HG03135 (cell line): Measurements from ENCODE around the gene RASGRF2.

Experiments
- ATAC-seq: cut with Tn5 transposase; IDR thresholded peaks from one replicate; pipeline ENCODE4 v1.9.1; 2021; ENCODE audit warnings: mild to moderate bottlenecking, moderate library complexity; ENCODE audit not compliant: unreplicated experiment

RASGRF2 gene

GRCh38 chr5:80953587-80953986, 6.6 kb upstream of the RASGRF2 start:
- no peak for ATAC-seq

DNA sequence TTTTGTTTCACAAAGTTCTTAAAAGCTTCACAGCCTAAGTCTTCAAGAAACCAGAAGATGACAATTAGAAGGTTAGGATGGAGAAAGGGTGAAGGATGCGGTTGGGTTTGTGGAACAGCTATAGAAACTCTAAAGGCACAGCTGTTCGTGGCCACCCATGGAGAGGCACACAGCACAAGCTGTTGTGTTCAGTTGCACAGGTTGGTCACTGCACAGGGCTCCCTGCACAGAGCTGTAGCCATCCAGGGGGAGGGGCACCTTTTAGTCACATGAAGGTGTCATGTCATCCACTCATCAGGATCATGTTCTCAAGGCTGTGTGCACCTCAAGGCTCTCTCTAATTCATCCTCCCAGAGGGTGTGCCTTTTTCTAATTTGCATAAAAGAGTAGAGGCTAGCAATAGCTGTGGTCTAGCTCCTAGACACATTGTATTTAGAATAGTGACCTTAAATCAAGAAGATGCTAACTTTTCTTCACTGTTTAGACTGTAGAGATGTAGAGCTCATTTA, 5.0 kb upstream of the RASGRF2 start:
- no peak for ATAC-seq

- ATAC-seq, result no peak
These were observed 3.9 kb upstream of the RASGRF2 start for GRCh38 chr5:80956272-80956671.

DNA sequence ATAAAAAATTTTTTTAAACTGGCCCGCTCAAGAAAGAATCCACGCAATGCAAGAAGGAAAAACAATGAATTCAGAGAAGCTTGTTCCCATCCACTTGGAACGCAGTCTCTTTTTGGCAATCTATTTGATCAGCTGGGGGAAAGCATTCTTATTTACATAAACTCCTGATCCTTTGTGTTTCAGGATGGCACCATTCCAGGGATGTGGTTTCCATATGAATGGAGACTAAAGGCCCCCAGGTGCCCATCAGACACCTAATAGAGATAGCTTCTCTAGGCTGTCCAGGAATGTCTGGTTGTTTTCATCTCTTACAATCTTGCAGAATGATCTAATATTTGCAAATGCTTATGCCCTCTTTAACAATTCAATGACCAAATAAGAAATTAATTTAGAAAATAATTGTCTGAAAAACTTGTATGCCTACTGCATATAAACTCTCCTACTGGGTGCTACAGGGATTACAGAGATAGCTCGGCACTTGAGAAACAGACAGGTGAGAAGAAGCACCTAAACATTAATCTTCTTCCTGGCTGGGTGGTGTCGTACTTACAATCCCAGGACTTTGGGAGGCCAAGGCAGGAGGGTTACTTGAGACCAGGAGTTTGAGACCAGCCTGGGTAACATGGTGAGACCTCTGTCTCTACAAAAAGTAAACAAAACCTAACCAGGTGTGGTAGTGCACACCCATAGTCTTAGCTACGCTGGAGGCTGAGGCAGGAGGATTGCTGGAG, 3.0 kb upstream of the RASGRF2 start:
- no peak for ATAC-seq

- ATAC-seq, result no peak
These were observed 1.5 kb upstream of the RASGRF2 start for GRCh38 chr5:80958616-80959015.

DNA sequence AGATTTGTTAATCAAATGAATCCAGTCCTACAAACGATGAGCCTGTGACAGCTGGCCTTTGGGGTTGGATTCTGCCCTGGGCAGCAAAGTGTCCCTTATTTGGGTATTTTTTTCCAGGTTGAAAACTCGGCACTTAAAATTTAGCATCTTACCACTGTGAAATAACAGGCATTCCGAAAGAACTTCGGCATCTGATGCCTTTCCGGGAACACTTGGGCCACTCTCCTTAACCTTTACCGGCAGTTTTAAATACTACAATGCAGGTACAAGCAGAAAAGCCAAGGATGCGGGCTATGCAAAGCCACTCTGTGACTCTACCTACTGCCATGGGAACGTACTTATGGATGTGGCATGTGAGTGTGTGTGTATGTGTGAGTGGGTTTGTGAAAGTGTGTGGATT, 1.0 kb upstream of the RASGRF2 start:
- no peak for ATAC-seq

GRCh38 chr5:80960531-80961375, 590 bp downstream of the RASGRF2 start:
- ATAC-seq, result no peak

GRCh38 chr5:80961376-80962281, 1.5 kb downstream of the RASGRF2 start:
- ATAC-seq, result no peak

DNA sequence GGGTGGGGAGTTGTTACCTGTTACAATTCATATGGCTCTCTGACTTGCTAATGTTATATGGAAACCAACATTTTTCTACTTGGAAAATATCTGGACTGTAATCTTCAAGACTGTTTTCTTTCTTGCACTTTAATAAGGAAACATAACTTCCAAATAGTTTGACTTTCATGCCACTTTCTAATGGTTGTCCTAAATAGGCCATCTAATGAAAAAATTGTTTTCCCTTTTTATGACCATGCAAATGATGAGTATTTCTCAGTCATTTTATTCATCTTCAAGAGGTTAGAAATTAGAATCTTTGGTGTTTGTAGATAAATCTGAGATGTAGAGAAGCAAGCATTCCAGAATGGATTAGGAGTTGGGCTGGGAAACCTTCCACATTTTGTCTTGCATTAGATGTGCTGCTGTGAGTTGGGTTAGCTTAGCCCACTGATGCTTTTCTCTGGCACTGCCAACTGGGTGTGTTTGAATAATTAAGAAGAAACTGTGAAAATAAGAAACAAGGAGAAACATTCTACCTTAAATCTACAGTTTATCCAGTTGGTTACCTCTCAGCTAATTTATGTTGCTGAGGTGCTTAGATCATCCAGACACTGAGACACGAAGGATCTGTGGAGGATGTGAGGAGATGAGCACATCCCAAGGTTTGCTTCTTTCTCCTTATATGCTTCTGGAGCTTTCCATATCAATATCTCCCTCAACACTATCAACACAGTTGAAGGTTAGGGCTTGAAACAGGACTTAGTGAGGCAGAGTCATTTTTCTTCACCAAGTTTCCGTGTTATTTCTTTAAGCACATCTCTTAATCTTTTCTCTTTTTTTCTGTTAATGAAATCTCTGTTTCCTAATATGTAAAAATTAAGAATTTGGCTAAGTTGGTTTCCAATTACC, 2.7 kb downstream of the RASGRF2 start:
- ATAC-seq, result no peak

DNA sequence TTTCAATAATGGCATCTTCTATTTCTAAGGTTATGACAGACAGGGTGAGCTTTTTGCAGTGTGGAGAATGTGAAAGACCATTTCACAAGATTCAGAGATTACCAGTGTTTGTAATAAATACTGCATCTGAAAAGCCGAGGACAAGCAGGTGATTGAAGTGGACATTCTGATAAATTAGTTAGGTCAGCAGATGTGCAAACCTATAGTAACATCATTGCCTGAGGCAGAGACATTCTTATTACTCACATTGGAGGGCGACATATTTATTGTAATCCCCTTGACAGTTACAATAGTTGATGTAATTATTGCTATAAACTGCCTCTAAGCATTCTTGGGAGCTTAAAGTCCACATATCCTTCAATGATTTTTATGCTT, 3.3 kb downstream of the RASGRF2 start:
- ATAC-seq, result no peak

DNA sequence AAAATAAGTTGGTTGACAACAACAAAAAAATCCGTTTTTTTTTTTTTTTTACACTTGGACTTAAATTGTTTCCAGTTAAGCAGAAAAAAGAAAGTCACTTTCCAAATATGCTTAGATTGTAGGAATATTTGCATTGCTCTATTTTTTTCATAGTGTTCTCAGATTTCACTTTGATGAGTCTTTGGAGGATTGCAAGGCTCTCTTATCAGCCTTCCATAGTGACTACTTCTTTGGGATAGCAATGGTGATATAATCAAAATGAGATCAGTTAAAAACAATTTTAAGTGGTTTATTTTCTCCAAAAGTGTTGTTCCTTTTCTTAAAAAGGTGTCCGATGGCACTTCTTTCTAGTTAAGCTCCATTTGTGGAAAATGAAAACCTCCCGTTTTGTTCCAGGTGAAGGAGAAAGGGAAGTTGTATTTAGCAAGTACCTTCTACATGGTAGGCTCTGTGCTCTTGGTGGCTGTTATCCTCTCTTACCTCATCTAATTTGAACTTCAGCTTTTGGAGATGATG, 3.9 kb downstream of the RASGRF2 start:
- ATAC-seq, result no peak

GRCh38 chr5:80964491-80964890, 4.3 kb downstream of the RASGRF2 start:
- no peak for ATAC-seq

DNA sequence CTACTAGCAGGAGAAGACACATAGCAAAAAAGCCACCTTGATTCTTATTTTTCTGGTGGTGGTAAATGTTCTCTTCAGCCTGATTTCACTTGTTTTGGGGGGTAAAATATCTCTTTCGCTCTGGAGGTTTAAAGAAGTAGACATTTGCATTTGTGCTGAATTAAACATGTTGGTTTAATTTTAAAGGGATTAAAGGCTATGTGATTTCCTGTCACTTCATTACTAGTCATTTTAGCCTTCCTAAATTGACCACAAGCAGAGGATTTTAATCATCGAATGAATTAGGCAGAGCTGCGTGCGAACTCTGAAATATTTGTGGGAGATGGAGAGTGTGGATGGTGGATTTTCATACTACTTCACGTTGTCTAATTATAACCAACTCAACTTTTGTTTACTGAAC, 4.8 kb downstream of the RASGRF2 start:
- ATAC-seq, result no peak

DNA sequence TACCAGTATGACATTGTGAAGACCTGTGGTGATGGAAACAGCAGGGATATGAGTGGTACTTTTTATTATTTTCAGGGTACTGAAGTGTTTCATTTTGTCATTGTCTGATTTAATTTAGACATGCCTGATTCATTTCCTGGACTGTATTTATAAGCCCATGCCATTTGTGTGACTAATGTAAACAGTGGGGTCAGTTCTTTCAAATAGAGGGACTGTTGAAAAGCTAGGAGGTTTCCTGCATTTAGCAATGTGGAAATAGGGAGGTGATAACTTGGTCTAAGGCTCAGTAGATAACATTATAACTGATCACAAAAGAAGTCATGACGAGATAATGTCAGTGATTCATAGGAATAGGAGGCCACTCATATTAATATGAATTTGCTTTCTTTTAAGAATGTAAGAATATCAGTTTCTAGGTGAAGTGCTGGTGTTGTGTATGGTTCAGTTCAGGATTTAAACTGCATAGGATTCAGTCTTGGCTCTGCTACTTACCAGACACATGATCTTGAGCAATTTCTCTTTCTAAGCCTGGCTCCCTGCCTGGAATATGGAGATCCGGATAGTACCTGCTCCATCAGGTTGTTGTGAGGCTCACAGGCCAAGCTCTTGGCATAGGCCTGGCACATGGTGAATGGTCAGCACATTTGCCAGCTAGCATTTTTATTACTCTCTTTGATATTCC, 7.5 kb downstream of the RASGRF2 start:
- ATAC-seq, result no peak

DNA sequence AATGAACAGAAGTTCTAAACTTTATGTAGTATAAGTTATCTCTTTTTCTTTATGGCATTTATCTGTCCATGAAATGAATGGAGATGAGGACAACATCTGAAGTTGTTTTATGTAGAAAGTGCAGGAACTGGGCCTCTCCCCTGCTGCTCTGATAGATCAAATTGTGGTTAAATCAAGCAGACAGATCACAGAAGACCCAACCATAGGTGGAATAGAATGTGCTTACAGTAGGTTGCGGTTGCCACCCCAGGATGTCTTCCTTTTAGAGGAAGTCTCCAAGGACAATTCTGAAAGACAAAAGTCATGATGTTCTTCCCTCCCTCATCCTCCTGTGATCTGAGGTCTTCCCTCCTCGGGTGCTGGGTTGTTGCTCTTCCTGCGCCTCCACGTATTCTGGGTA, 12.9 kb downstream of the RASGRF2 start:
- no peak for ATAC-seq

- no peak for ATAC-seq
These were observed 14.9 kb downstream of the RASGRF2 start for GRCh38 chr5:80975065-80975464.

GRCh38 chr5:80976985-80977384, 16.8 kb downstream of the RASGRF2 start:
- no peak for ATAC-seq

DNA sequence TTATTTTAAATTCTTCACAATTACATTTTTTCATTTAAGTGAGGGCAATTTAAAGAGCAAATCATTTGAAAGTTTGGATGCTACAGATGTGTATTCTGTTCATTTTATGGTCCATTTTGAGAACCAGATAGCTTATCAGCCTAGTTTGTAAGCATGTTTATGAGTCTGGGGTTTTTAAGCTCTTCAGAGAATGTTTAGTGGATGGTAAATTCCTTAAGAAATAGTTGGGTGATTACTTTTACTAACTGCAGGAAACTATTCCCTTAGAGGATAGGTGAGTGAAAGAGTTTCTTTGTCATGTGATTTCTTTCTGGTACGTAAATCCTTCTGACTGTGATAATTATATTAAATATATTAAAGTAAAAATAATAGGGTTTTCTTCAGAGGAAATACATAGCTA, 17.6 kb downstream of the RASGRF2 start:
- no peak for ATAC-seq

- no peak for ATAC-seq
These were observed 18.7 kb downstream of the RASGRF2 start for GRCh38 chr5:80978772-80979317.
